ENCODE results near the gene PLGLB1. TPM values are rescaled to one million over a fixed set of nuclear protein-coding genes. Genes with fewer than 3 reads are reported as not detected.
"Not testable (repeated sequence)": the region's sequence is repeated elsewhere in the genome, so short reads cannot be mapped to it uniquely, and the experiment has no call there.

Gene PLGLB1
- total RNA-seq, 6 experiments from 2014 or later, result 103 to 189 (median 134) TPM

DNA sequence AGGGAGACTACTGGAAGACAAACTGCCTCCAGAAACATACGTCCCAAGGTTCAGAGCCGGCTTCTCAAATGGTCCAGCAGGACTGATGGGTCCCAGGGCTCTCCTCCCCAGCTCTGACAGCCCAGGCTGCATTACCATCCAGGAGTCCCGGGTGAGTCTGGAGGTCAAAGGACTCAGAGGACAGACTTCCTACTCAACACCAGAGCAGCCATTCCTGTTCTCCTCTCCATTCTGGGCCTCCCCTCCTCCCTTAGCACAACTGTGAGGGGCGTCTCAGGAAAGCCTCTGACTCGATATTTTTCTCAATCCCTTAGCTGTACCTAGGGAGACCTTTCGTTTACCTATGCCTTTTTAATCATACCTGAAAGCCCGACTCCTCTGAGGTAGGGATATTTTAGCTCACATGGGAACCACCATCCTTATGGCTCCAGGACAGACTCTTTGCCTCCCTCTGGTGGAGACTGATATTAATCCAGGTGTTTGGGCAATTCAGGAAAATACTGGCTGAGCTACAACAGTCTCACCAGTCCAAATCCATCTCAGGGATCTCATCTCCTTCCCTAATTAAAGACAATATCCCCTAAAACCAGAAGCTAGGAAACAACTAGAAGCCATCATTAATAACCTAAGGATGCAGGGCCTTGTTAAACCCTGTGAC is 19.8 kb upstream of the PLGLB1 start:
- H3K36me3 ChIP-seq; H3K27me3 ChIP-seq; H3K4me3 ChIP-seq; H3K27ac ChIP-seq; H3K4me1 ChIP-seq; DNase-seq; intact Hi-C loops (cut with DNase I); H3K9me3 ChIP-seq: not testable (repeated sequence)
- no CpG with 5 or more reads among the region's 7 CpGs for WGBS (ENCODE audit: insufficient coverage, low coverage, low lambda C conversion rate, missing lambda C conversion rate)
- peak; percentile 88 to 96 (median 92) for ATAC-seq
- TF ChIP-seq, protein P1, sequence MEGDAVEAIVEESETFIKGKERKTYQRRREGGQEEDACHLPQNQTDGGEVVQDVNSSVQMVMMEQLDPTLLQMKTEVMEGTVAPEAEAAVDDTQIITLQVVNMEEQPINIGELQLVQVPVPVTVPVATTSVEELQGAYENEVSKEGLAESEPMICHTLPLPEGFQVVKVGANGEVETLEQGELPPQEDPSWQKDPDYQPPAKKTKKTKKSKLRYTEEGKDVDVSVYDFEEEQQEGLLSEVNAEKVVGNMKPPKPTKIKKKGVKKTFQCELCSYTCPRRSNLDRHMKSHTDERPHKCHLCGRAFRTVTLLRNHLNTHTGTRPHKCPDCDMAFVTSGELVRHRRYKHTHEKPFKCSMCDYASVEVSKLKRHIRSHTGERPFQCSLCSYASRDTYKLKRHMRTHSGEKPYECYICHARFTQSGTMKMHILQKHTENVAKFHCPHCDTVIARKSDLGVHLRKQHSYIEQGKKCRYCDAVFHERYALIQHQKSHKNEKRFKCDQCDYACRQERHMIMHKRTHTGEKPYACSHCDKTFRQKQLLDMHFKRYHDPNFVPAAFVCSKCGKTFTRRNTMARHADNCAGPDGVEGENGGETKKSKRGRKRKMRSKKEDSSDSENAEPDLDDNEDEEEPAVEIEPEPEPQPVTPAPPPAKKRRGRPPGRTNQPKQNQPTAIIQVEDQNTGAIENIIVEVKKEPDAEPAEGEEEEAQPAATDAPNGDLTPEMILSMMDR (IDR thresholded peaks at IDR 0.05), result peak in 3 of 4 donors; percentile 36 to 40 (median 40)

DNA sequence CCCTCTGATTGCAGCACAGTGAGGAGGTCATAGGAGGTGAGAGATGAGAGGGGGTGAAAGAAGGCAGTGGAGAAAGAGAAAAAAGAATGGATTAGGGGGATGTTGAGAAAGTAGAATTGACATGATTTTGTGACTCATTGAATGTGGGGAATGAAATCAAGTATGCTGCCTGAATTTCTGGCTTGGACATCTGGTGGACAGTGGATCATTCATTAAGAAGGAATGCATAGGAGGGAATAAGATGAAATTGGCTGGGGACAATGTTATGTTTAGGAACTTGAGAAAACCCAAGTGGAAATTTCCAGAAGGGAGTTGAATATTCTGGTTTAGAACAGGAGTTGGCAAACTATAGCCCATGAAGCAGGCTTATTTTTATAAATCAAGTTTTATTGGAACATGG is 7.0 kb upstream of the PLGLB1 start:
- intact Hi-C loops (cut with DNase I); H3K36me3 ChIP-seq; DNase-seq; H3K4me3 ChIP-seq; H3K27ac ChIP-seq; ATAC-seq; H3K9me3 ChIP-seq; H3K4me1 ChIP-seq; H3K27me3 ChIP-seq: not testable (repeated sequence)

DNA sequence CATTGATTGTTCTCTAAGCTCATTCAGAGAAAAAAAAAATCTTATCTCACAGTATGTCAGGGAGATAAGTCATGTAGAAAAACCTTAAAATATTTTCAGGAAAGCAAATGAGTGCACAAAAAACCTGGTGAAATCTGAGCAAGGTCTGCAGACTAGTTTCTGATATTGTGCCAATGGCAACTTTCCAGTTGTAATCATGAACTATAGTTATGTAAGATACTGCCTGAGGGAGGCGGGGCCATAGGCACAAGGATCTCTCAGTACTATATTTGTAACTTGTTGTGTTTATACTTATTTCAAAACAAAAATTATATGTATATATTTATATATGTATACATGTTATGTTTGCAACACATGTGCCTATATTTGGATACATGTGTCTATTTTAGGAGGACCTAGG is 5.2 kb upstream of the PLGLB1 start:
- H3K9me3 ChIP-seq; H3K27me3 ChIP-seq; H3K4me3 ChIP-seq; H3K27ac ChIP-seq; H3K36me3 ChIP-seq; DNase-seq; H3K4me1 ChIP-seq; intact Hi-C loops (cut with DNase I): not testable (repeated sequence)
- no CpG with 5 or more reads among the region's 1 CpG for WGBS (ENCODE audit: insufficient coverage, low coverage, low lambda C conversion rate, missing lambda C conversion rate)
- ATAC-seq, result peak; percentile 73 to 84 (median 82)

DNA sequence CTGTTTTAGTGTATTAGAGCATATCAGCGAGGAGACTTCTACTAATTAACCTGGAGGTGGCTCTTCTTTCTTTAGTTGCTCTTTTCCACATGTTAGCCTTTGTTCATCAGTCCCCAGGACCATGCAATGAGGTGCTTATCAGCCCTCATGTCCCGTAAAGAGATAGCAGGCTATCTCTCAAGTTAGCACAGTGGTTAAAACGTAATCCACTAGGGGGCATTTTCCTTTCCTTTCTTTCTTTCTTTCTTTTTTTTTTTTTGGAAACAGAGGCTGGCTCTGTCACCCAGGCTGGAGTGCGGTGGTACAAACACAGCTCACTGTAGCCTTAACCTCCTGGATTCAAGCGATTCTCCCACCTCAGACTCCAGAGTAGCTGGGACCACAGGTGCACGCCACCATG is 4.3 kb upstream of the PLGLB1 start:
- ATAC-seq, result peak; percentile 50 to 76 (median 62)
- H3K27ac ChIP-seq; H3K4me1 ChIP-seq; H3K36me3 ChIP-seq; H3K9me3 ChIP-seq; intact Hi-C loops (cut with DNase I); DNase-seq; H3K4me3 ChIP-seq; H3K27me3 ChIP-seq: not testable (repeated sequence)
- 46% methylated on average over 2 of the region's 6 CpGs for WGBS (ENCODE audit: insufficient coverage, low coverage, low lambda C conversion rate, missing lambda C conversion rate)

DNA sequence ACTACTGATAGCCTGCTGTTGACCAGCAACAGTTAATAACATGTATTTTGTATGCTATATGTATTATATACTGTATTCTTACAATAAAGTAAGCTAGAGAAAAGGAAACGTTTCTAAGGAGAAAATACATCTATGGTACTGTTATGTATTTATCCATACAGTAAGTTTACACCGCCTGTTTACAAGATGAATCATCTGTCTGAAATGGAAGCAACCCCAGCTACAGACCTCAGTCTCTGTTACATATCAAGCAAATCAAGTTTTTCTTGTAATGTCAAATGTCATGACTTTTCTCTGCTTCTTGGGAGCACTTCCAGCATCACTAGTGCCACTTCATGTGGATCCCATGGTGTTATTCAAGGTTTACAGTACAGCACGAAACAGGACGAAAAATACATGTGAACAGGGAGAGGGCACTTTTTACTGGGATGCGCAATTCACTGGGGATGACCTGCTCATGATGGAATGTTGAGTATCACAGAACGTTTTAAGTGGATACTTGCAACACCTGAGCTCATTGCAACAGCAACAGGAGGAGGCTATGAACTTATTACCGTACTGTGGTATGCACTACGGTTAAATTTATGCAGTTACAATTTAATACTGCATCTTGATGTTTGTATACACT is 2.5 kb upstream of the PLGLB1 start:
- H3K4me3 ChIP-seq; ATAC-seq; H3K4me1 ChIP-seq; H3K27me3 ChIP-seq; intact Hi-C loops (cut with DNase I); DNase-seq; H3K9me3 ChIP-seq; H3K36me3 ChIP-seq; H3K27ac ChIP-seq: not testable (repeated sequence)
- peak; percentile 27 for TF ChIP-seq POLR2A (IDR thresholded peaks at IDR 0.05)
- WGBS (ENCODE audit: insufficient coverage, low coverage, low lambda C conversion rate, missing lambda C conversion rate), result 42% methylated on average over 3 of the region's 8 CpGs

DNA sequence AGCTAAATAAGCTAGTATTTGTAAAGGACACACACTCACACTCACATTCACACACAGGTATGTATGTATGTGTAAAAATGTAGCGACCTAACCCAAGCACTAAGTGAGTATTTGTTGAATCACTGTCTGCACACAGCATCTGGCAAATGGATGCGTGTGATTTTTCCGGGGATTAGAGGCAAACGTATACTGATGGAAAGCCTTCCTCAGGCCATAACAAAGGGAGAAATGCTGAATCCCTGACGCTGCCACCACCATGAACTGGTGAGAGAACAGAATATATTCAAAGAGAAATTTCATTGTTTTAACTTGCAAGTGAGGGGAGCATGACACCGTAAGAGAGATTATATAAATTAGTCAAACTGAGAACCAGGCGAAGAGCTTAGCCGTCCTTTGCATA is 601 bp downstream of the PLGLB1 start:
- intact Hi-C loops (cut with DNase I); H3K9me3 ChIP-seq; H3K4me1 ChIP-seq; H3K36me3 ChIP-seq; H3K27me3 ChIP-seq; DNase-seq: not testable (repeated sequence)
- ATAC-seq, result peak in 3 of 4 donors; percentile 4 to 21 (median 4)
- Histone ChIP-seq H3K4me3 (peak overlapping the region; percentile 16 to 49 (median 44)), H3K27ac (peak overlapping the region; percentile 57 to 71 (median 70))
- WGBS (ENCODE audit: insufficient coverage, low coverage, low lambda C conversion rate, missing lambda C conversion rate), result no CpG with 5 or more reads among the region's 8 CpGs

DNA sequence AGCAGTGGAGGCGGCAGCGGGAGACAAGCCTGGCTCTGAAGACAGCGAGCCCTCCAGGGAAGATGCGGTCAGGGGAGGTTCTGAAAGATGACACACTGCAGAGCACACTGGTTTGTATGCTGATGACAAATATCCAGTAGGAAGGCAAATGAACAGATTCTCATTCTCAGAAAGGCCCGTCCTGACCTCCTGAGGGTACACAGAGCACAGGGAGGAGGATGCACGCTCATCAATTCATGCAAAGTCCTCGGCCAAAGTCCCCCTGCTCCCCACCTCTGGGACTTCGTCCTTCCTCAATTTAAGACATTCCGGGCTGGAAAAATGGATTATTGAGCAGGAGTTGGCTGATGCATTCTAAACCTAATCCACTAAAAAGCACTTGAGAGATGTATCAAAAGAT is 2.6 kb downstream of the PLGLB1 start:
- H3K4me1 ChIP-seq; H3K27me3 ChIP-seq; H3K9me3 ChIP-seq; intact Hi-C loops (cut with DNase I); H3K4me3 ChIP-seq; H3K36me3 ChIP-seq; H3K27ac ChIP-seq: not testable (repeated sequence)
- WGBS (ENCODE audit: insufficient coverage, low coverage, low lambda C conversion rate, missing lambda C conversion rate), result 40% methylated on average over 1 of the region's 9 CpGs
- peak; percentile 56 to 77 (median 66) for ATAC-seq
- DNase-seq, result peak; percentile 29 to 46 (median 43)

DNA sequence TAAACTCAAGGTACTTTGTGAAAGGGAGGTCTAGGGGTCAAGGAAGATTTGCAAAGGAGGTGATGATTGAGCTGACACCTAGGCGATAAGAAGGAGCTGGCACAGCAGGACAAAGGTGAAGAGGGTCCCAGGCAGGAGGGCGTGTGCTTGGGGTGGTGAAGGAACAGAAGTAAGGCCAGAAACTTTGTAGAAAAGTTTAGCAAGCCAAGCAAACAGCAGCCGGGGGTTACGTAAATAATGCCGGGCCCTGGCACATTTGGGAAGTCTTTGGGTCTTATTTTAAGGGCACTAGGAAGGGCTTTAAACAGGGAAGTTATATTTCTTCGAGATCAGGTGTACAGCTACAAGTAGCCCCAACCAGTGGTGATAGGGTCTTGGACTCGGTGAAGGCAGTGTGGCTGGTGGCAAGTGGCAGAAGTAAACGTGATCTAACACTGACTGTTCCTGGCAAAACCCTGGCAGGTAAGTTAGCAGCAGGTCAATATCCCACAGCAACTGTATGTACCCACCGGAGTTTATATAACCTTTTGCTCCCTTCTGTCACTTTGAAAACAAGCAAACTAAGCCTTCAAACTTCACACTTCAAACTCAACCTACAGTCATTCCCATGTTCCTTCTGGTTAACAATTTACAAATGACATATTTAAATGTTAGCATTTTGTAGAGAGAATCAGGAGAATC is 7.0 kb downstream of the PLGLB1 start:
- intact Hi-C loops (cut with DNase I); H3K27ac ChIP-seq; H3K9me3 ChIP-seq; H3K27me3 ChIP-seq; H3K4me1 ChIP-seq; H3K4me3 ChIP-seq; H3K36me3 ChIP-seq: not testable (repeated sequence)
- ATAC-seq, result peak; percentile 70 to 87 (median 77)
- 67% methylated on average over 1 of the region's 9 CpGs for WGBS (ENCODE audit: insufficient coverage, low coverage, low lambda C conversion rate, missing lambda C conversion rate)
- peak in 2 of 3 donors; percentile 18 to 54 for DNase-seq

DNA sequence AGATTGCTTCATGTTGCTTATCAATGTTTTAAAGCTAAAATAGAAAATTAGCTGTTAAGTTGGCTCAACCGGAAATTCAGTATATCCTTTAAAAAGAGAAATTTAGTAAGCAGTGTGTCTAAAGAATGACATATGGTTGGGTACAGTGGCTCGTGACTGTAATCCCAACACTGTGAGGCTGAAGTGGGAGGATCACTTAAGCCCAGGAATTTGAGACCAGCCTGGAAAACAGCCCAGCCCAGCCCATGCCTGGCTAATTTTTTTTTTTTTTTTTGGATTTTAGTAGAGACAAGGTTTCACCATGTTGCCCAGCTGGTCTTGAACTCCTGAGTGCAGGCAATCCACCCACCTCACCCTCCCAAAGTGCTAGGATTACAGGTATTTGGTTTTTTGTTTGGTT is 17.2 kb downstream of the PLGLB1 start:
- H3K27me3 ChIP-seq; H3K27ac ChIP-seq; H3K4me3 ChIP-seq; intact Hi-C loops (cut with DNase I); DNase-seq; H3K36me3 ChIP-seq; H3K9me3 ChIP-seq; H3K4me1 ChIP-seq: not testable (repeated sequence)
- peak in 3 of 4 donors; percentile 28 to 50 (median 35) for ATAC-seq
- WGBS (ENCODE audit: insufficient coverage, low coverage, low lambda C conversion rate, missing lambda C conversion rate), result no CpG with 5 or more reads among the region's 2 CpGs
